B cell (primary cell): ENCODE measurements around the gene SPOCK3.

Experiments used
- EZH2 ChIP-seq: IDR thresholded peaks from 2 replicates; pipeline ENCODE4 v1.6.1; 2012; ENCODE audit warnings: borderline replicate concordance, low read depth, mild to moderate bottlenecking, moderate library complexity, low read length; ENCODE audit not compliant: insufficient read depth, poor library complexity, severe bottlenecking
- TF ChIP-seq, protein P1 (sequence below): fragments of 200-600 bp; IDR thresholded peaks from one replicate; pipeline ENCODE4 v1.8.0; 2022; ENCODE audit warnings: antibody characterized with exemption, mild to moderate bottlenecking

DNA sequence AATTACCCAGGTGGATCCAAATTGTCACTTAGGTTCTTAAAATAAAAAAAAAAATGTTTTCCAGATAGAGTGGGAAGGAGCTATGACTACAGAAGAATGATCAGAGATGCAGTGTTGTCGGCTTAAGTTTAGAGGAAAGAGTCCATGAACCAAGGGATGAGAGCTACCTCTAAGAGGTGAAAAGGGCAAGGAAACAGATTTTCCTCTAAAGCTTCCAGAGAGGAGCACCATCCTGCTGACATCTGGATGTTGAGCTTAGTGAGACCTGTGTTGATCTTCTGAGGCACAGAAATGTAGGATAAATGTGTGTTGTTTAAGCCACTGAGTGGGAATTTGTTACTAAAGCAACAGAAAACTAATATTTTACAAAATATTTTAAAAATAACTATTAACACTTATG lies 498.7 kb downstream of the SPOCK3 start:
- TF ChIP-seq, protein P1, sequence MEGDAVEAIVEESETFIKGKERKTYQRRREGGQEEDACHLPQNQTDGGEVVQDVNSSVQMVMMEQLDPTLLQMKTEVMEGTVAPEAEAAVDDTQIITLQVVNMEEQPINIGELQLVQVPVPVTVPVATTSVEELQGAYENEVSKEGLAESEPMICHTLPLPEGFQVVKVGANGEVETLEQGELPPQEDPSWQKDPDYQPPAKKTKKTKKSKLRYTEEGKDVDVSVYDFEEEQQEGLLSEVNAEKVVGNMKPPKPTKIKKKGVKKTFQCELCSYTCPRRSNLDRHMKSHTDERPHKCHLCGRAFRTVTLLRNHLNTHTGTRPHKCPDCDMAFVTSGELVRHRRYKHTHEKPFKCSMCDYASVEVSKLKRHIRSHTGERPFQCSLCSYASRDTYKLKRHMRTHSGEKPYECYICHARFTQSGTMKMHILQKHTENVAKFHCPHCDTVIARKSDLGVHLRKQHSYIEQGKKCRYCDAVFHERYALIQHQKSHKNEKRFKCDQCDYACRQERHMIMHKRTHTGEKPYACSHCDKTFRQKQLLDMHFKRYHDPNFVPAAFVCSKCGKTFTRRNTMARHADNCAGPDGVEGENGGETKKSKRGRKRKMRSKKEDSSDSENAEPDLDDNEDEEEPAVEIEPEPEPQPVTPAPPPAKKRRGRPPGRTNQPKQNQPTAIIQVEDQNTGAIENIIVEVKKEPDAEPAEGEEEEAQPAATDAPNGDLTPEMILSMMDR: no peak
- no peak for TF ChIP-seq EZH2
